HG03139 (cell line): ENCODE measurements around the gene DAP.
A peak's percentile ranks its signal among the peaks of the same experiment; 100 is the strongest.
"Not testable (repeated sequence)": the region's sequence is repeated elsewhere in the genome, so short reads cannot be mapped to it uniquely, and the experiment has no call there.

ENCODE experiments used
- ATAC-seq: cut with Tn5 transposase; IDR thresholded peaks from one replicate; pipeline ENCODE4 v1.9.1; 2021; ENCODE audit not compliant: unreplicated experiment

The DAP gene

DNA sequence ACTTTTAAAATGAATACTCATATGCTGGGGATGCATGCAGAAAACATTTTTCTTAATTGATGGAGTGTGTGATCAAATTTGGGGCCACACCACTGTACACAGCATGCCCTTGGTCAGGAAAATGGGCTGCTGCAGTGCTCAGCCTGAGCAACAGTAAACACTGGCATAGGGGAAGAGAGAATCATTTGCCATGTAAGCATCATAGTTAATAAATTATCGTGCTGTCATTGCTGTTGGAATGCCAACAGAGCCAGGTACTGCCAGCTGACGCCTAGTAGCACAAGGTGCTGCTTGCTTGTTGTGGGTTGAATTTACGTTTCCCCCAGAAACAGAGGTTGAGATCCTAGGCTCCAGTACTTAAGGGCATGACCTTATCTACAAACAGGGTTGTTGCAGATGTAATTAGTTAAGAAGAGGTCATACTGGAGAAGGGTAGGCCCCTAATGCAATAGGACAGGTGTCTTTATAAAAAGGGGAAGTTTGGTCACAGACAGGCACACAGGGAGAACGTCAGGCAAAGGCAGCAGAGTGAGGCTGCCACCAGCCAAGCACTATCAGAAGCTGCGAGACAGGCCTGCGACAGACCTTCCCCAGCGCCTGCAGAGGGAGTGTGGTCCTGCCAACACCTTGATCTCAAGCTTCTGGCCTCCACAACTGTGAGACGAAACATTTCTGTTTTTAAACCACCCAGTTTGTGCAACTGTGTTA is 25.3 kb downstream of the DAP start:
- ATAC-seq, result peak; percentile 77

DNA sequence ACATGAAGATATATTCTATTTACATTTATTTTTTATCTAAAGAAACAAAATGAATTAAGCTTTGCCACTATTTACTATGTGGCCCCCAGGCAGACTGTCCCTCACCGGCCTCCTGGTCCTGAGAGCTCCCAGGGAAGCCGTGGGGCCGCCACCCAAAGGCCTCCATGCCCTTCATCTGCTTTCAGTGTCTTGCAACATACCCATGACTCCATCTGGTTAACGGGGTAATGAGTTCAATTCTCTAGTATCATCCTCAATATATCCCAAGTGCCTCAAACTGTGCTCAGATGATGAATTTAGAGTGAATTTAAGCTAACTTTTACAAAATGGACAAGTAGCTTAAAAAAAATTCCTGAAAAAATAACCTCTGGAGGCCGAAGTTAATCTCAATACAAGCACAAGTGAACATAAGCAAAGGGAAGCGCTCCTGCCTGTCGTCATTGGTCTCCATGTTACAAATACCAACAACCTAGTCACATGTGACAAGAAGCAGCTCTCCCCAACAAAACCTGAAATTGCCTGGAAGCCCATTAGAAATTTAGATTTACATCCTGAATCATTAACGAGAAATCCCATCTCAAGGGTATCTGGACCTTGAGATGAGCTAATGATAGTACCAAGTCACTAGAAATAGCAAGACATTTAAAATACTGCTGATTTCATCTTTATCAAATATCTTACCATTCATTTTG is 26.1 kb downstream of the DAP start:
- no peak for ATAC-seq

DNA sequence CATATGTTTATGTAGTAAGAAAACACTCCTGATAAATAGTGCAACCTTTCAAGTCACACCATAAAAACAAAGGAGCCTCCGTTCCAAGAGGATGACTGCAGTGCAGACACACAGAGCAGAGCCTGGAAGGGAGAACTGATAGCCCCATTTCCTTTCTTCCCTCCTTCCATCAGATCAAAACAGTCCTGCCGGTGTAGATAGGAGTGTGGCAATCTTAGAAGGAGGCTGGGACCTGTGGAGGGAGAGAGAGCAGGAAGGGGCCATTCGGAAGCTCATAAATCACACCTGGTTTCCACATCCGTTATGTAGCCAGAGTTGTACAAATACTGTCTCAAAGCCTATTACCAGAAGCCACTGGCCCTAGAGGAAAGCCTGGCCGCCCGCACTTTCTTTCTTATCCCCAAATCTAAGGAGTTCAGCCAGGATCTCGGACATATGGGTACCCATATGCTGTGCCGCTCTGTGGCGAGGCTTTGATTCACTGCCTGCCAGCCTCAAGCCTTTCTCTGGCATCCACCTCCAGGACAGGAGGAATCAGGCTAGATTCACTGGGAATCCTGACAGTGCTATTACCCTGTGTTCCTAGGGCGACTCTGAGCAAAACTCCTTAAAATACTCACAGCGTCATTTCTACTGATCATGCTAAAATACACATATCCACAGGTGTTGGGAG is 26.9 kb downstream of the DAP start:
- ATAC-seq, result no peak

DNA sequence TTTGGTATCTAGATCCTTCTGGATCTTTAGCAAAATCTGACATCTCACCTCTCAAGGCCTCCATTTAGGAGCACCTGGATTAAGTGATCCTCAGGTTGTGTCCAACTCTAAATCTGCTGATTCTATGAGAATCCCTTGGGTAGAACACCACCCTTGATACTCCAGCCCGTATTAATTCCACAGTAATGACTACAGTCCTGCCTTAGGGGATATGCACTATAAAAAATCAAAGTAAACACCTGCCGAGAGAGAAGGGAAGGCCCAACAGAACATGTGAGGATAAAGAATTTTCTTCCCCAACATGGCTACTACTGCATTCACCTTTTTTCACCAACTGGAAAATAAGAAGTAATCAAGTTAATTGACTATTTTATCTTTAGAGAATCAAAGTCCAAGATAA is 27.6 kb downstream of the DAP start:
- ATAC-seq, result no peak

DNA sequence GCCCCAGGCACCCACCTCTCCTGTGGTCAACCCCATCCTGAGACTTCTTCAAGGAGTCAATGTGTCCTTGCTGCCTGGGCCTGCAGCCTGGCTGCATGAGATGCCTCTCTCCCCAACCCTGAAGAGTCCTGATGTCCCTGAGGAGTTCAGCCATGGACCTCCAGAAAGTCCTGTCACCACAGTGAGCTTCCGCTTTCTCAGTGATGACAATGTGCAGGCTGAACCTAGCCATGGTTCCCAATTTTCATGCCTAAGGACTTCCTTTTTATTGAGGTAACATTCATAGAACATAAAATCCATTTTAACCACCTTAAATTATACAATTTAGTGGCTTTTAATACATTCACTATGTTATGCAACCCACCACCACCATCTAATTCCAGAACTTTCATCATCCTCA is 29.1 kb downstream of the DAP start:
- ATAC-seq, result no peak

DNA sequence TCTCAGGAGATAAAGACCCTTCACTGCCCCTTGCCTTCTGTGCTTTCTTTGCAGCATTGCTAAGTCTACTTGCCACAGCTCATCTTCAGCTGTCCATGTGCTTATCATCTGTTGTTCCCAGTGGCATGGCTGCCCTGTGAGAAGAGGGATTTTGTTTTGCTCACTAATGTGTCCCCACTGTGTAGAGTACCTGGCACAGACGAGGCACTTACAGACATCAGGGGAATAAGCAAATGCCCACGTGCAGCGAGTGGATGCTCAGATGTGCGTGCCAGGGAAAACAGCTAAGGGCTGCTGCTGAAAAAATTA is 31.0 kb downstream of the DAP start:
- ATAC-seq, result no peak

DNA sequence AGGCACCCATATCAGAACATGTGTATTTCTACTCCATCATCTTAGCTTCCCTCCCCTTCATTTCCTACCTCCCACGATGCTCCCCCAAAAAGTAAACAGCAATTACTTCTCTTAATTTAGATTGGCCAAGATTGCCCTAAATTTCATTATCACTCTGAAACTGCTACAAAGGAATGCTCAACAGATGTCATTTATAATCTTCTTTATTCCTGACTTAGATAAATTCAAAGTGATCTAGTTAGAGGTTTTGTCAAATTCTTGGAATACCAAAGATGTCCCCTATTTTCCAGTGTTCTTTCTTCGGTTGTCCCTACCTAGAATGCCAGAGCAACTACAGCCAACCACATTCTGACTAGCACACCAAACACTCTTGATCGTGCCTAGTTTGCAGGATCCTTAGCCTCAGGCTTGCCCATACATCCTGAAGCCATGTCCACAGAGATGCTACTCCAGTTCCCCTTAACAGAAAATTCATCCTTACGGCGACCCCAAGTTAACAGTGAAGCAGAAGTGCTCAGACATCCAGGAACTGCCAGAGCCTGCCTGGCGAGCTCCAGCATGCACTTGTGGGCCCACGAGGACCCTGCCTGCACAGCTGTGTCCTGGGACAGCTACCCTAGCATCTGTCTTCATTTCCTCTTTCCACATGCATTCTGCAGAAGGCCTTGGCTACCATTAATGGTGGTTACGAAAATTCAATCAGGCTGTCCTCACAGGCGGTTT is 31.6 kb downstream of the DAP start:
- no peak for ATAC-seq

DNA sequence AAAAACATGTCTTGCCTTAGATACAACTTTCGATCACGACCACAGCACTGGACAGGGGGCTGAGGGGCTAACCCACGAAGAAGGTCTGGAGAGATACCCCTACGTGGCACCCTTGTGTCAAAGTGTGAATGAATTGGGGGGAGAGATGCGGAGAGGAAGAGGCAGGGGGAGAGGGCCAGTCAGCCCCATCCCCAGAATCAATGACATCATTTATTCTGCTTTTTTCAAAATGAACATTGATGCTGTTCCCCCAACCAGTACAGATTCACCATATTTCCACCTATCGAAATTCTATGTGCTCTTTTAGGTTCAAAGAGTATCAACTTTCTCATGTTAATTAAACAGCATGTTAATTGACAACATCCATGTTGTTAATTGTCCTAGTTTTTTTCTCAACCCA is 32.4 kb downstream of the DAP start:
- no peak for ATAC-seq

DNA sequence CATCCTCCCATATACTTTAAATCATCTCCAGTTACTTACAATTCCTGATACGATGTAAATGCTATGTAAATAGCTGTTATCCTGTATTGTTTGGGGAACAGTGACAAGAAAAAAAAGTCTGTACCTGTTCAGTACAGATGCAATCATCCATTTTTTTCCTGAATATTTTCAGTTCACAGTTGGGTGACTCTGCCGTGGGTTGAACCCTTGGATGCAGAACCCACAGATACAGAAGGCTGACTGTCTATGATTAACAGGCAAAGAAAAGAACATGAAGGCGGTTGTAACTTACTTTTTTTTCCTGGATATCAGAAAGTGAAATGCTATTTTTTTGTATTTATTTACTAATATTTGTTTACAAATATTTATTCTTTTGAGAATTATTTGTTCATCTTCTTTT is 33.2 kb downstream of the DAP start:
- no peak for ATAC-seq

DNA sequence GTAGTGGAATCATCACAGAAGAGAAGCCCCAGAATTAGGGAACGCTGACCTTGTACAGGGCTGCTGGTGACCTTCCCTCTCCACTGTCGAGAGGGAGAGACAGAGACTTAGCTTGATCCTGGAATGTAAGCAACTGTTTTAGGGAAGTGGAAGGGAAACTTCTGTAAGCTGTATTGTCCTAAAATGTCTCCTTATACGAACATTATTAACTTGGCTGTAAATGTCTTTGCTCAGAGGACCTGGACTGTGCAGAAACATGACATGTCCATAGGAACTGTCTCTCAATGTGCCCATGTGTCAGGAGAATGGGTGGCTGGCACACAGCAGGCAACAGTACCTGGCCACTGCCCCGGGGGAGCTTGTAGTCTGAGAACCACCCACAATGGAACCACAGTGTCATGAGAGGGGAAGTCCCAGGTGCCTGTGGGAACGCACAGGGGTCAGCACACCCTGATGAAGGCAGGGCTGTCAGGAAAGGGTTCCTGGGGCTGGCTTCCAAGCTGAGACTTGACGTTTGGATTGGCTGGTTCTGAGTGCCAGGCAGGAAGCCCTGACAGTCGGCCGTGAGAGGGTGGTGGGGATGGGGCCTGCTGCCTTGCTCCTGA is 34.0 kb downstream of the DAP start:
- ATAC-seq, result peak; percentile 75

DNA sequence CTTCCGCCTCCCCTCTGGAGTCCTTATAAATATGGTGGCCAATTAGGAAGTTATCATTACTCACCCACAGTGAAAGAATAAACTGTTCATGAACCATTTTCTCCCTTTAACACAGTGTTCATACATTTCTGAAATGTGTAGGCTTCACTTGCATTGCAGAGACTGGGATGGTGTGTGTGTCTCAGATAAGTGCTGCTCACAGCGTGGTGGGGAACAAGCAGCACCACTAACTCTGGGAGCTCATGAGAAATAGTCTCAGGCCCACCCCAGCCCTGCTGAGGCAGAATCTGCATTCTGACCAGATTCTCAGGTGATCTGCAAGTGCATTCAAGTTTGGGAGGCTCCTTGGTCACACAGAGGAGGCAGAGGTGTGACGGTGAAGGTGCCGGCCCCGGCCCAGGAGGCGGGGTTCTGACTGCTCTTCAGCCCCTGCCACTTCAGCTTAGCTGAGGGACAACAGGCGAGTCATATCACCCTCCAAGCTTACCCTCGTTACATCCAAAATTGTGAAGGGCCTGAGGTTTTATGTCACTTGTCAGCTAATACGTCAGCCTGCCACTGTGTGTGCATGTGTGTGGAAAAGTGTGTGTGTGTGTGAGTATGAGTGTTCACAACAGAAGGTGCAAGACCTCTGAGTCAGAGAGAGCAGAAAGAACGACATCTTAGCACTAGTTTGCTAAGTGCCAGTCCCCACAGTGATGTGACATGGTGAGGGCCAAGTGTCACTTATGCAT is 34.7 kb downstream of the DAP start:
- ATAC-seq, result no peak

DNA sequence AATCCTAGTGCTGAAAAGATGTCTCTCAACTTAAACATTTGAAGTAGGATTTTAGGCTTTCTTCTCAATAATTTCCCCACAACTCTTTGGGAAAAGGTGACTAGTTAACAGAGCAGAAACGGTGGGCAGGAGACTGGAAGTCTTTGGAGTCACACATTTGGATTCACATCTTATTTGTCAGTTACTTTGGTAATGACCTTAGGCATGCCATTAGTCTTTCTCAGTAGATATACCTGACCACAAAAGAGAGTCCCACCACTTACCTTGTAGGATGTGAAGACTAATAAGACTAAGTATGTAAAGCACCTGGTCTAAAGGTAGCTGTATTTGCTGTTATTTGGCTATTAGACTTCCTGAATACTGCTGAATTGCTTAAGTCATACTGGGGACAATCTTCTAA is 35.4 kb downstream of the DAP start:
- ATAC-seq, result no peak

DNA sequence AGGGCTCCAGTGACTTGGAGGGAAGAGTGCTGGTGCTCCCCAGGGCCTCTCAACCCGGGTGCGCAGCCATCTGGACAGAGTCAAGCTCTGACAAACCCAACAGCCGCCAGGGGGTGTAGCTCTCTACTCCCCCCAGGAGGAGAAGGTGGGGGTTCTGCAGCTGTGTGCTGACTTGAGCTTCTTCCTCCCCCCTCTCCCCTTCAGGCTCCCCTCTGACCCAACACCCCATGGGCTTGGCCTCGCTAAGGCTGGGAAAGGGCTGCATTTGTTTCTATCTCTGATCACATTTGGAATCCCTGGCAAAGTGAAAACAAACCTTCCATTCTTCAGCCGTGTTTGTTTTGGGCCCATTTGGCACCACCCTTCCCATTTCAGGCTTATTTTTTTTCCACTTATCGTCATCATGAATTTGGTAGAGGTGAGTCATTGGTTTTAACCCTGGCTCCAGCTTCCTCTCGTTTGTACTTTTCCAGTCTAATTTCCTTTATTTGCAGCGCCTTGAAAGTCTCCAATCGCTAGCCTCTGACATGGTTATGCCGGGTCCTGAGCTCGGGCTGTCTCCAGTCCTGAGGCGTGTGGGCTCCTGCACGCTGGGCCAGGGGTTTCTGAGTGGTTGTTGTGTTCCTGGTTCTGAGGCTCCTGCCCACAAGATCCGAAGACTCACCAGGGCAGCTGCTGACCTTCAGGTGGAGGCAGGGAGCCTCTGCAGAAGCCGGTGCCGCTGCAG is 36.1 kb downstream of the DAP start:
- ATAC-seq, result no peak

DNA sequence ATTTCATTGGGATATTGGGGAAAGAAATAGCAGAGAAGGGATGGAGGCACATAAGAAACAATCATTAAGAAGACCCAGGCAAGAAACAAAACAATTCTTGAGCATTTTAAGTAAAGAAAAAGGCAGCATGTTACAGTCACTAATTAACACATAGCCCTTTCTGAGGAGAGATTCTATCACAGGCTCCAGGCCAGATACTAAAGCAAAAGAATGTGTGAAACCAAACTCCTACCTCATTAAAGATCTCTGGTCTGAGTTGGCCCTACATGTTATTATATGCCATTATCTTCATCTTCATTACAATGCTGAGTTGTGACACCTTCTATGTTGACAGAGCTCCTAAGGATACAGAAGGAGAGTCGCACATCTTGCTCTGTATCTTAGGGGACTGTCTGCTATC is 37.5 kb downstream of the DAP start:
- no peak for ATAC-seq

DNA sequence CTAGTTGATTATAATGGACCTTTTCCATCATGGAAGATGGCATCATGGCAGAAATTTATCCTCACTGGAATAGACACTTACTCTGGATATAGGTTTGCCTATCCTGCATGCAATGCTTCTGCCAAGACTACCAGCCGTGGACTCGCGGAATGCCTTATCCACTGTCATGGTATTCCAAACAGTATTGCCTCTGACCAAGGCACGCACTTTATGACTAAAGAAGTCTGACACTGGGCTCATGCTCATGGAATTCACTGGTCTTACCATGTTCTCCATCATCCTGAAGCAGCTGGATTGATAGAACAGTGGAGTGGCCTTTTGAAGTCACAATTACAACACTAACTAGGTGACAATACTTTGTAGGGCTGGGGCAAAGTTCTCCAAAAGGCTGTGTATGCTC is 40.3 kb downstream of the DAP start:
- ATAC-seq, result not testable (repeated sequence)

DNA sequence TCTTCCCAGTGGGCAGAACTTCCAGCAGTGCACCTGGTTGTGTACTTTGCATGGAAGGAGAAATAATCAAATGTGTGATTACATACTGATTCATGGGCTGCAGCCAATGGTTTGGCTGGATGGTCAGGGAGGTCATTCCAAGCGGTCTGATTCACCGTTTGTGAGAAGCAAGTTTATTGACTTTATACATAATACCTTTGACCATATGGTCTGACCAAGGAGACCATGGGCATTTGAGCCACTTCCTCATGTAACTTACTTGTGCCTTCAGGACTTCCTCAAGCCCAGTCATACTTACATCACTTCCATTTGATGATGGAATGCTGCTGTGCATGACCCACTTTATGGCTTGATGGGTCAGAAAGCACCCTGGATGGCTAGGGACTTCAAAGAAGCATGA is 41.1 kb downstream of the DAP start:
- ATAC-seq, result no peak

DNA sequence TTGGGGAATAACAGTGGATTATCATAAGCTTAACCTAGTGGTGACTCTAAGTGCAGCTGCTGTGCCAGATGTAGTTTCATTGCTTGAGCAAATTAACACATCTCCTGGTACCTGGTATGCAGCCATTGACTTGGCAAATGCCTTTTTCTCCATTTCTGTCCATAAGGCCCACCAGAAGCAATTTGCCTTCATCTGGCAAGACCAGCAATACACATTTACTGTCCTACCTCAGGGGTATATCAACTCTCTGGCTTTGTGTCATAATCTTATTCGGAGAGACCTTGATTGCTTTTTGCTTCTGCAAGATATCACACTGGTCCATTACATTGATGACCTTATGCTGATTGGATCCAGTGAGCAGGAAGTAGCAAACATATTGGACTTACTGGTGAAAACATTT is 42.4 kb downstream of the DAP start:
- ATAC-seq, result not testable (repeated sequence)

DNA sequence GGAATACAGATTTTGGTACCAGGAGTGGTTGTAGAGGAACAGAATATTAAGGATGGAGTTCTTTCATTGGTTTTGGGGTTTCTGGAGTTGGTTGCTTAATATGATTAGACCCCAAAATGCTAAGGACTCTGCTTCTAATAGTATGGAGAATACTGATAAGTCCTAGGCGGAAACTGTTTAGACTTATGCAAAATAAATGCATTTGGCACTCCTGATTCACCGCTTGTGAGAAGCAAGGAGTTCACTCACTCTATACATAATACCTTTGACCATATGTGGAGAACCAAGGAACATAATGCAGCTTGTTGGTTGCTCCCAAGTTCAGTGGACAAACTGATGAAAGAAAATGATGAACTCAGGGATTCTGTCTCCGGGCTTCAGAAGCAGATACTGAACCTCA is 44.2 kb downstream of the DAP start:
- ATAC-seq, result not testable (repeated sequence)

DNA sequence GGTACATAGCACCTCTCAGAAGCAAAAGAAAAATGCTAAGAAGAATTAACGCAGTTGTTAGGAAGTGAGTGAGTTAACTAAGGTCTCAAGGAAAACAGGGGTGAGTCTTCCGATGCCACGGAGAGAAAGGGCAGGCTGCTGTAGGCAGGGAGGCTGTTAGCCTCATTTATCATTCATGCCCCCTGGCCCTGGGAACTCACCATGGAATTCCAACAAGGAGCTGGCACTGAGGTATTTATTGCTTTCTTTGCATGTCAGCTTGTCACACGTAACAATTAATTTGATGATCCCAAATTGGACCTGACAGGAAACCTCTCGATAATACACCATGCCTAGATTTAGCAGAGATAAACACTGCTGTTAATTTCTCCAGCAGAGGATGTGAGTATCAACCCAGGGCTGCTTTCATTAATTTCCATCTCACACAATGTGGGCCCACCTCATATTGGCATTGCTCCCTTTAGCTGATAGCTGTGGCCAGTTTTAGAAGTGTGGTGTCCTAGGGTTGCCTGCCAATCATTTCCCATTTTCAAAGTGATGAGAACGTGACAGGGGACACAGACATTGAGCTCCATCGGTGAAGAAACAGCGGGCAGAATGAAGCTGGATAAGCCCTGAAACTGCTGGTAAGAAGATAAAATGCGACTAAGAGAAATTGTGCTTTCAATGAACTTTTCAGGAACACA is 45.3 kb downstream of the DAP start:
- no peak for ATAC-seq
